ENCODE measurements around the gene MSRB3. TPM values are rescaled to one million over a fixed set of nuclear protein-coding genes. Genes with fewer than 3 reads are reported as not detected.

Gene MSRB3
- total RNA-seq, 2 experiments from 2014 or later = not detected

DNA sequence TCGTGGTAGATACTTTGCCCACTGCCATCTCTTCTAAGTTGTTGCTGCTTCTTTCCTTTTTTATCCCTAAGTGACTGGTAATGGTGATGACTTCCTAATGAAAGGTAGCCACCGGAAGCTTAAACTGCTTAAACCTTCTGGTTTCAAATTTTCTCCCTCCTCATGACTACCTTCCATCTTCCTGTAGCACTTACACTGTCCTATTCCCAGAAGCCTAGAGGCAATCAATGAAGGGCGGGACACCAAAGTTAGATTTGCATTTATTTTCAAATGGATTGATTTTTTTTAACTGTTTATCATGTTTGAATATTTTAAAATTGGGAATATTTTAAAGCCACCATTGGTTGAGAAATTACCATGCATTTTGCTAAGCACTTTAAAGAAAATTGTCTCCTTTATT lies 64.7 kb downstream of the MSRB3 start:
- H3K27me3 Mint-ChIP-seq = peaks cover 2% of the 10 kb centered on the region
- no peak for DNase-seq
- intact Hi-C loops (cut with micrococcal nuclease) = no loop called here
- no peak overlapping the region for H3K27ac Mint-ChIP-seq
- ChIA-PET POLR2A (no interaction called here), CTCF (no interaction called here)
- H3K4me3 Mint-ChIP-seq = no peak overlapping the region
- TF ChIP-seq, protein P1, sequence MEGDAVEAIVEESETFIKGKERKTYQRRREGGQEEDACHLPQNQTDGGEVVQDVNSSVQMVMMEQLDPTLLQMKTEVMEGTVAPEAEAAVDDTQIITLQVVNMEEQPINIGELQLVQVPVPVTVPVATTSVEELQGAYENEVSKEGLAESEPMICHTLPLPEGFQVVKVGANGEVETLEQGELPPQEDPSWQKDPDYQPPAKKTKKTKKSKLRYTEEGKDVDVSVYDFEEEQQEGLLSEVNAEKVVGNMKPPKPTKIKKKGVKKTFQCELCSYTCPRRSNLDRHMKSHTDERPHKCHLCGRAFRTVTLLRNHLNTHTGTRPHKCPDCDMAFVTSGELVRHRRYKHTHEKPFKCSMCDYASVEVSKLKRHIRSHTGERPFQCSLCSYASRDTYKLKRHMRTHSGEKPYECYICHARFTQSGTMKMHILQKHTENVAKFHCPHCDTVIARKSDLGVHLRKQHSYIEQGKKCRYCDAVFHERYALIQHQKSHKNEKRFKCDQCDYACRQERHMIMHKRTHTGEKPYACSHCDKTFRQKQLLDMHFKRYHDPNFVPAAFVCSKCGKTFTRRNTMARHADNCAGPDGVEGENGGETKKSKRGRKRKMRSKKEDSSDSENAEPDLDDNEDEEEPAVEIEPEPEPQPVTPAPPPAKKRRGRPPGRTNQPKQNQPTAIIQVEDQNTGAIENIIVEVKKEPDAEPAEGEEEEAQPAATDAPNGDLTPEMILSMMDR (IDR thresholded peaks at IDR 0.05) = no peak
- peaks cover 2% of the 10 kb centered on the region for H3K9me3 Mint-ChIP-seq
- H3K4me1 Mint-ChIP-seq (ENCODE audit: low read depth) = no peaks in the 10 kb centered on the region
- ATAC-seq = no peak
- no peaks in the 10 kb centered on the region for H3K36me3 Mint-ChIP-seq (ENCODE audit: low read depth)

DNA sequence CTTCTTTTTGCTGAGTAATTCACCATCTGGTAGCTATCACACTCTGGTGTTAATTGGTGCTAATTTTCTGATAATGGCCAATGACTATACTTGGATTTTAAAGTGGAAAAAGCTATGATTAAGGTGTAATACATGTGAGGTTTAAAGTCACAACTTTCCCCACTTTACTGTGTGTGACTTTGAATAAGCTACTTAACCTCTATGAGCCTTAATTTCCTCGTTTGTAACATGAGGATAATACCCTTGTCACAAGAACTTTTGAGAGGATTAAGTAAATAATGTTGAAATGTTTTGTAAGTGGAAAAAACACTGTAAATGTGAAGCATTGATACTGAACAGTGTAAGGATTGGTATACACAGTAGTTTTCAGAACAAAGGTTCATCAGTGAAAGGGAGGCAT lies 65.3 kb downstream of the MSRB3 start:
- ChIA-PET POLR2A (no interaction called here), CTCF (no interaction called here)

DNA sequence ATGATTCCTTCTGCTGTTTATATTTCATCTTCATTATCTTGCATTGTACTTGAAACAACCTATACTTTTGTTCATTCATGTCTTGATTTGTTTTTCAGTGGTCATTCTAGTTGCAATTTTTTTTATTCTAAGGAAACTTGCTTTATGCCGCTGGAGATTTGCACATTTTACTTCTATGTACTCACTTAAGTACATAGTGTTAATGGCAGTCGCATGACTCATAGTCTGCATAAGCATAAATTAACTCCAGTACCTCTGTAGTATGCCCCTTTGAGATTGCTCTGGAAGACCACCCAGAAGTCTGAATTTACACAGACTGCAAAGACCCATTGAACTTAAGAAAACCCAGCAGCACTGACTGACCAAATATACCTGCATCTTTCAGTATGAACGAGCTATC lies 77.0 kb downstream of the MSRB3 start:
- peaks cover 1% of the 10 kb centered on the region for H3K9me3 Mint-ChIP-seq
- H3K27ac Mint-ChIP-seq = no peak overlapping the region
- ChIA-PET CTCF (no interaction called here), POLR2A (no interaction called here)
- ATAC-seq (no peak), DNase-seq (no peak)
- no peak overlapping the region for H3K4me3 Mint-ChIP-seq
- H3K4me1 Mint-ChIP-seq (ENCODE audit: low read depth) = no peaks in the 10 kb centered on the region
- no peaks in the 10 kb centered on the region for H3K27me3 Mint-ChIP-seq
- H3K36me3 Mint-ChIP-seq (ENCODE audit: low read depth) = no peaks in the 10 kb centered on the region
- TF ChIP-seq, protein P1 (IDR thresholded peaks at IDR 0.05) = no peak
- intact Hi-C loops (cut with micrococcal nuclease) = no loop called here

More for the DNA sequence above, 65.3 kb downstream of the MSRB3 start:
- Mint-ChIP-seq H3K27me3 (no peaks in the 10 kb centered on the region), H3K9me3 (peaks cover 2% of the 10 kb centered on the region), H3K4me3 (no peak overlapping the region), H3K36me3 (ENCODE audit: low read depth) (no peaks in the 10 kb centered on the region), H3K27ac (no peak overlapping the region), H3K4me1 (ENCODE audit: low read depth) (no peaks in the 10 kb centered on the region)
- intact Hi-C loops (cut with micrococcal nuclease) = no loop called here
- DNase-seq = no peak
- no peak for ATAC-seq
- TF ChIP-seq, protein P1 (IDR thresholded peaks at IDR 0.05) = no peak

DNA sequence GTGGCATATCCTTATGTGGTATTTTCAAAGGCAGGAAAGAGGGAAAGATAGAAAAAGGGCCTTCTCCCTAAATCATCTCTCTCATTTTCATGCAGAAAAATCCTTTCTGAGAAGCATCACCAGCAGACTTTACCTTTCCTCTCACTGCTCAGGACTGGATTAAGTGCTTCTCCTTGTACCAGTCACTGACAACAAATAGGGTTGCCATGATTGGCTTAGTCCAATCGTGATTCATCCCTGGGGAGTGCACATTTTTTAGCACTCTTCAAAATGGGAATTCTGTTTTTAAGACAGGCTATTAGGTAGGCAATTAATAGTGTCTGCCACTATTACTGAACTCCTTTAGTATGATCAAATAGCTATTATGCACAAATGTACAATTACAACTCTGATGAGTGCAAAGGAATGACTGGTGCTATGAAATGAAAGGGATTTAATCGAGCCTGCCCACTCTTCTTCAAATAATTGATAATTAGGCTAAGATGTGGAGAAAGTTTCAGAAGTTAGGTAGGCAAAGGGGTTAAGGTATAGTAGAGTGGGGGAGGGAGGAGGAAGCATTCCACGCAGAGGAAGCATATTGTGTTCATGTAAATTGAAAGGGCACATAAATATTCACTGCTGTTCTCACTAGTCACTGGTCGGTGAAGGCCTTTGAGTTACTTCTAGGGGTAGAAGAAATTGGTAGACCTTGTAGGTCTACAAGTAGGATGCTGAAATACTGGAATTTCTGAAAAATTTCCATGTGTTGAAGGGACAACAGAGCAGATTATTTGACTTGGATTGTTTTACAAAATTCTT lies 84.0 kb downstream of the MSRB3 start:
- CTCF ChIA-PET = no interaction called here
- TF ChIP-seq, protein P1 (IDR thresholded peaks at IDR 0.05) = no peak
- intact Hi-C loops (cut with micrococcal nuclease) = no loop called here
- no peaks in the 10 kb centered on the region for H3K9me3 Mint-ChIP-seq
- no peak overlapping the region for H3K27ac Mint-ChIP-seq
- no peak for DNase-seq
- POLR2A ChIA-PET = no interaction called here
- no peak overlapping the region for H3K4me3 Mint-ChIP-seq
- no peaks in the 10 kb centered on the region for H3K4me1 Mint-ChIP-seq (ENCODE audit: low read depth)
- H3K36me3 Mint-ChIP-seq (ENCODE audit: low read depth) = no peaks in the 10 kb centered on the region
- no peak for ATAC-seq
- no peaks in the 10 kb centered on the region for H3K27me3 Mint-ChIP-seq

DNA sequence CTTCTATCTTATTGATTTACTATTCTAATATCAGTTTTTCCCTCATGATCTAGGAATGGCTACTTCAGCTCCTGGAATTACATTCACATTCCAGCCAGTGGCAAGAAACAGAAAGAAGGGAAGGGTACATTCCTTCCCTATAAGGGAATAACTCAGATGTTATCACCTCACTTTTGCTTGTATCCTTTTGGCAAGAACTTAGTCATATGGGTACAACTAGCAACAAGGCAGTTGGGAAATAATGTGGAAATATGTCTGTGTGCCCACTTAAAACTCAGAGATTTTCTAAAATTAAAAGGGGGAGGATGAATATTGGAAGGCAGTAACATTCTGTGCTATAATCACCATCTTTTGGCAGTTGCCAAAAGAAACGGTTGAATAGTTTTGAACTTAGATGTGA lies 85.6 kb downstream of the MSRB3 start:
- POLR2A ChIA-PET = no interaction called here
- no peaks in the 10 kb centered on the region for H3K4me1 Mint-ChIP-seq (ENCODE audit: low read depth)
- TF ChIP-seq, protein P1 (IDR thresholded peaks at IDR 0.05) = no peak
- no peak for DNase-seq
- intact Hi-C loops (cut with micrococcal nuclease) = no loop called here
- no peaks in the 10 kb centered on the region for H3K36me3 Mint-ChIP-seq (ENCODE audit: low read depth)
- CTCF ChIA-PET = no interaction called here
- no peak overlapping the region for H3K27ac Mint-ChIP-seq
- no peaks in the 10 kb centered on the region for H3K9me3 Mint-ChIP-seq
- no peak for ATAC-seq
- H3K4me3 Mint-ChIP-seq = no peak overlapping the region
- H3K27me3 Mint-ChIP-seq = no peaks in the 10 kb centered on the region

Measured in activated CD8-positive, alpha-beta T cell treated with anti-CD3 and anti-CD28 coated beads for 36 hours (primary cell).